ENCODE results near the gene RAD51B.

The RAD51B gene

DNA sequence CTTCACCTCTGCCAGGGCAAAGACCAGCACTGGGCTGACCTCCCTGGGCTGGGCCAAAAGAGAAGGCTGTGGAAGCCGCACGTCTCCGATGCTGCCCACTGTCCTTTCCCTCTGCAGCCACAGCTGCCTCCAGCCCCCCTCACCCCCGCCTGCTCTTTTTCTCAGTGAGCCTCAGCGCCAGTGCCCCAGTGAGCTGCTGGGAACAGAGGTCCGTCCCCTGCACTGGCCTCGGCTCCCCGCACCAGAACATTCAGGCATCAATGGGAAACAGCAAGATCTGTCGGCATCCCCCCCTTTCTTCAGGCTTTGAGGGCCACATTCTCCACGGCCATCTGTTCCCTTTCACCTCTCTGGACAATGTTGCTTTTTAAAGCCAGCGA is 575.2 kb downstream of the RAD51B start:
- H3K27me3 ChIP-seq (ENCODE audit: control insufficient read depth, insufficient read depth, low read length), result no peaks in the 10 kb centered on the region
- H3K9ac ChIP-seq (ENCODE audit: low read length), result no peak overlapping the region
- no peak overlapping the region for H3K4me3 ChIP-seq (ENCODE audit: low read length)
- peaks cover 36% of the 10 kb centered on the region for H3K4me1 ChIP-seq (ENCODE audit: control insufficient read depth, low read depth, low read length)
- no peaks in the 10 kb centered on the region for H3K36me3 ChIP-seq (ENCODE audit: control insufficient read depth, low read depth, low read length)
- H3K9me3 ChIP-seq (ENCODE audit: control insufficient read depth, low read depth, low read length), result no peaks in the 10 kb centered on the region
- no peak overlapping the region for H3K27ac ChIP-seq (ENCODE audit: low read length)

DNA sequence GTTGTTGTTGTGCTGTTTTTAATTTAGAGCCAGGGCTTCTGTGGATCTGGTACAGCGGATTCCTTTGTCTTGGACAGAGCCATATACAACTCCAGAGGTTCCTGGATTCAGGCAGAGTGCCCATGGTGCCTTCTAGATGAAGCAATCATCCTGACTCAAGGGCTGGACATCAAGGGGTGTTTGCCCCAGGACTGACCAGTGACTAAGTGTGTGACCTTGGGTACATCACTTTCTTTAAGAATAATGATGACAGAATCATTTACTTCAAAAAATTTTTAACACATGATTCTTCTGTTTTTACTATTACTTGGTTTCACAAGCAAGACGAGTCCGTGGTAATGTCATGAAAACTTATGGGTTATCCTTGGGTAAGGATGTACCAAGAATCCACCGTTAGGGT is 576.0 kb downstream of the RAD51B start:
- Histone ChIP-seq H3K27ac (ENCODE audit: low read length) (no peak overlapping the region), H3K36me3 (ENCODE audit: control insufficient read depth, low read depth, low read length) (no peaks in the 10 kb centered on the region), H3K9ac (ENCODE audit: low read length) (no peak overlapping the region), H3K4me1 (ENCODE audit: control insufficient read depth, low read depth, low read length) (peaks cover 36% of the 10 kb centered on the region), H3K27me3 (ENCODE audit: control insufficient read depth, insufficient read depth, low read length) (no peaks in the 10 kb centered on the region), H3K9me3 (ENCODE audit: control insufficient read depth, low read depth, low read length) (no peaks in the 10 kb centered on the region), H3K4me3 (ENCODE audit: low read length) (no peak overlapping the region)

DNA sequence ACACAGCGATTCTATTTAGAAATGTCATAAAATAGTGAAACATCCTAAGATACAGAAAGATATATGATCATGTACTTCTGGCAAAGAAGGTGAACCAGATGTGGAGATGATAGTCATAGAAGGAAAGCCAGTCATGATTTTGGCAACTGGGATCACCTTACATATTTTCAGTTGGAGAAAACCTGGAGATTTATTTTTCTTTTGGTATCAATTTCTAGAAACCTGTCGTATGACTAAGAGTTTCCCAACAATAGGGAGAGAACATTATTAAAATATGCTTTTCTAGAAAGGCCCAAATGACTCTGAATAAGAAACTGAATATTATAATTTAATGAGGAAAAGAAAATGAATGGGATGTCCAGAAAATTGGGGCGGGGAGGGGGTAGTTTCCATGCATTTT is 576.9 kb downstream of the RAD51B start:
- H3K27me3 ChIP-seq (ENCODE audit: control insufficient read depth, insufficient read depth, low read length), result no peaks in the 10 kb centered on the region
- no peaks in the 10 kb centered on the region for H3K9me3 ChIP-seq (ENCODE audit: control insufficient read depth, low read depth, low read length)
- H3K4me3 ChIP-seq (ENCODE audit: low read length), result no peak overlapping the region
- H3K27ac ChIP-seq (ENCODE audit: low read length), result no peak overlapping the region
- no peaks in the 10 kb centered on the region for H3K36me3 ChIP-seq (ENCODE audit: control insufficient read depth, low read depth, low read length)
- H3K4me1 ChIP-seq (ENCODE audit: control insufficient read depth, low read depth, low read length), result peaks cover 36% of the 10 kb centered on the region
- H3K9ac ChIP-seq (ENCODE audit: low read length), result no peak overlapping the region

DNA sequence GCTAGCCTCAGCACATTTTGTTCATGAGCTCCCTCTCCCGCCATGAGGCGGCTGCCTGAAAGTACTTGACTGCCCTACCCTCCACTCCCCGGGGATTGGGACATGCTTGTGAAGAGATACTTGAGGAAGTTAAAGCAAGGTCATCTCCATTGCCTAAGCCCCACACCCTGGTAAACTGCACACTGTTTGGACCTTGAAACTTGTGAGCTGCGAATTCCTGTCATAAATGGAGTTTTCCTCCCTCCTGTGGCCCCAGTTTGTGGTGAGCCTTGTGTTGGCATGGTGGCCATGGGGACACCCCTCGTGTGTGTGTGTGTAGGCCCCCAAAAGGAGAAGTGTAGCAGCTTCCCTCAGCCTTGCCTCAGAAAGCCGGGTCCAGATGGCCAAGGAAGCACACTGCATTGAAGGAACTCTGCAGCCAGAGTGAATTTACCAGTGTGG is 577.8 kb downstream of the RAD51B start:
- H3K4me3 ChIP-seq (ENCODE audit: low read length), result no peak overlapping the region
- H3K4me1 ChIP-seq (ENCODE audit: control insufficient read depth, low read depth, low read length), result peaks cover 34% of the 10 kb centered on the region
- H3K9me3 ChIP-seq (ENCODE audit: control insufficient read depth, low read depth, low read length), result no peaks in the 10 kb centered on the region
- H3K36me3 ChIP-seq (ENCODE audit: control insufficient read depth, low read depth, low read length), result no peaks in the 10 kb centered on the region
- no peak overlapping the region for H3K27ac ChIP-seq (ENCODE audit: low read length)
- no peaks in the 10 kb centered on the region for H3K27me3 ChIP-seq (ENCODE audit: control insufficient read depth, insufficient read depth, low read length)
- no peak overlapping the region for H3K9ac ChIP-seq (ENCODE audit: low read length)

DNA sequence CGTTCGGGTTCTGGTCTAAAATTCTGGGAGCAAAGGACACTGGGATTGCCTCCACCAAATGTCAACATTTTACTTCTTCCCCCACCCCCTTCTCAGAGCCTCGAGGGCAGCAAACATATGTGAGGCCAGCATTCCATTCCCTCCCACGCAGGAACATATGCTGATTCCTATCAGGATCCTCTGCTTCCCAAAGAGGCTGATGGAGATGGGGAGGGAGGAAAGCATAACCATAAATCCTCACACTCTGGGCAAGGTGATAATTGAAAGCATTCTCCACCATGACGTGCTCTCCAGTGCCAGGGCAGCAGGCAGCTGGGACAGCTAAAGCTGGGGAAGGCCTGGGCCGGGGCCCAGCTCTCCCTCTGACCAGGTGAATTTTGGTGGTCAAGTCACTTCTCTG is 578.2 kb downstream of the RAD51B start:
- H3K36me3 ChIP-seq (ENCODE audit: control insufficient read depth, low read depth, low read length), result no peaks in the 10 kb centered on the region
- H3K4me3 ChIP-seq (ENCODE audit: low read length), result no peak overlapping the region
- H3K9ac ChIP-seq (ENCODE audit: low read length), result no peak overlapping the region
- H3K4me1 ChIP-seq (ENCODE audit: control insufficient read depth, low read depth, low read length), result peaks cover 30% of the 10 kb centered on the region
- H3K27ac ChIP-seq (ENCODE audit: low read length), result no peak overlapping the region
- no peaks in the 10 kb centered on the region for H3K9me3 ChIP-seq (ENCODE audit: control insufficient read depth, low read depth, low read length)
- H3K27me3 ChIP-seq (ENCODE audit: control insufficient read depth, insufficient read depth, low read length), result no peaks in the 10 kb centered on the region

DNA sequence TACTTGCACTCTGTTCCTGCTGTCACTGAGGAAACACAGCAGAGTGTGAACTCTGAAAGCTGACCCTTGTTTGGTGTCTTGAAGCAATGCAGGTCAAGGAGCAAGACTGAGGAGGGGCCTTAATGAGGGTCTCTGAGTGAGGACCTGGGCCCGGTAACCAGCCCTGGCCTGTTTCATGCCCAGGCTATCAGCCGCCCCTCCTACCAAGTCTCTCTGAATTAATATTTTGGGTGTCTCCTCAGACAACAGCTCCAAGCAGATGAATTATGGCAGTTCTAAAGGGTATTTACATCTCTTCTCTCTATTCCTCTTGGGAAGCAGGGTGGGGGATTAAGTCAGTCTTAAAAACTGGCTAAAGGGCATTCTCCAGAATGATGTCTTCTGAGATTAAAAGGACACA is 578.8 kb downstream of the RAD51B start:
- Histone ChIP-seq H3K4me1 (ENCODE audit: control insufficient read depth, low read depth, low read length) (peaks cover 26% of the 10 kb centered on the region), H3K27me3 (ENCODE audit: control insufficient read depth, insufficient read depth, low read length) (no peaks in the 10 kb centered on the region), H3K36me3 (ENCODE audit: control insufficient read depth, low read depth, low read length) (no peaks in the 10 kb centered on the region), H3K27ac (ENCODE audit: low read length) (no peak overlapping the region), H3K9me3 (ENCODE audit: control insufficient read depth, low read depth, low read length) (no peaks in the 10 kb centered on the region), H3K4me3 (ENCODE audit: low read length) (no peak overlapping the region), H3K9ac (ENCODE audit: low read length) (no peak overlapping the region)

DNA sequence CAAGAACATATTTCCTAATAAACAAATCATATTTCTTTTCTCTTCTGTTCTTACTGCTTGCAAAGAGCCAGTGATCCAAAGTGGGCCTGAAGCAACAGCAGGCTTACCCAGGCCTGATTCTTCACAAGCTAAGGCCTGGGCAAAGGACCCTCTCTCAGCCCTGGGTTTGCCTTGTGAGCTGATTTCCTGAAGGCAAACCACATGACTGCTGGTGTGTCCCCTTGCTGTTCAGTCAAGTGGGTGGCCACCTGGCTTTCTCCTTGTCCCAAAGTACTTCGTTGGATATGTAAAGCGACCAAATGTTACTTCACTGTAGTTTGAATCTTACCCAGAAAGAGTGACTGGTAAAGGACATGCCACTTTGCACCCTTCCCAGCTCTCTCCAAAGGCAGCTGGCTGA is 580.4 kb downstream of the RAD51B start:
- no peak overlapping the region for H3K27ac ChIP-seq (ENCODE audit: low read length)

DNA sequence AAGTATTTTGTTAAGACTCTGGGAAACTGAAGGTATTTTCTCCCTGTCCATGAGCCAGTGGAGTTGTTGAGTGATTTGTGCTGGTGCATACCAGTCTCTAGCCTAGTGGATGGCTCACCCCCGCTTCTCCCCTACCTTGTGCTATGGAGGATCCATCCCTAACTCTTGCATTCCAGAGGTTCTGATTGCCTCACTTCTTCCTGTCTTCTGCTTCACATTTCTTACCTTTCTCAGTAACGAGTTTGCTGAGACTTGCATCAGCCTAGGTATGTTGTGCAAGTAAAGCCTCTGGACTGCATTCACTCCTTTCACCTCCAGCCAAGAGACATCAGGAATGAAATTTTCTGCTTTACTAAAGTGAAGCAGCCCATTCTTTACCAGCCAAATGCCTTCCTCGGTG is 581.7 kb downstream of the RAD51B start:
- Histone ChIP-seq H3K27me3 (ENCODE audit: control insufficient read depth, insufficient read depth, low read length) (no peaks in the 10 kb centered on the region), H3K9me3 (ENCODE audit: control insufficient read depth, low read depth, low read length) (no peaks in the 10 kb centered on the region), H3K27ac (ENCODE audit: low read length) (no peak overlapping the region), H3K9ac (ENCODE audit: low read length) (no peak overlapping the region), H3K4me3 (ENCODE audit: low read length) (no peak overlapping the region), H3K4me1 (ENCODE audit: control insufficient read depth, low read depth, low read length) (peaks cover 7% of the 10 kb centered on the region), H3K36me3 (ENCODE audit: control insufficient read depth, low read depth, low read length) (no peaks in the 10 kb centered on the region)

More for the DNA sequence above, 580.4 kb downstream of the RAD51B start:
- Histone ChIP-seq H3K4me3 (ENCODE audit: low read length) (no peak overlapping the region), H3K27me3 (ENCODE audit: control insufficient read depth, insufficient read depth, low read length) (no peaks in the 10 kb centered on the region), H3K9ac (ENCODE audit: low read length) (no peak overlapping the region), H3K4me1 (ENCODE audit: control insufficient read depth, low read depth, low read length) (peaks cover 18% of the 10 kb centered on the region), H3K9me3 (ENCODE audit: control insufficient read depth, low read depth, low read length) (no peaks in the 10 kb centered on the region), H3K36me3 (ENCODE audit: control insufficient read depth, low read depth, low read length) (no peaks in the 10 kb centered on the region)

DNA sequence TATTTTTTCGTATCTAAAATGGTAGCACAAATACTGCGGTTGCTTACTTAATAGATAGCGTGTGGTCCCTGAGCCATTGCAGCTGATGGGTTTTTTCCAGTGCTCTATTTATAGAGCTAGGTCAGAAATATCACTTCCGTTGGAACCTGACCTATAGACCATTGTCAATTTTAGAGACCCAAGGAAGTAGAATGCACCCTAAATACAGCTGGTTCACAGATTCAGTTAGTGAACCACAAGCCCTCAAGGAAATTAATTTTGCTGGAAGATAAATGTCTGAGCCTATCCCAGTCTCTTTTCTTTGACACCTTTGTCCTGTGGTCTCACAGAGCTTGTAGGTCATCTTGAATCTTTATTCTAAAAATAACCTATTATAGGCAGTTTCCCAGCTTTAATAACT is 582.3 kb downstream of the RAD51B start:
- Histone ChIP-seq H3K9me3 (ENCODE audit: control insufficient read depth, low read depth, low read length) (no peaks in the 10 kb centered on the region), H3K36me3 (ENCODE audit: control insufficient read depth, low read depth, low read length) (no peaks in the 10 kb centered on the region), H3K27me3 (ENCODE audit: control insufficient read depth, insufficient read depth, low read length) (no peaks in the 10 kb centered on the region), H3K27ac (ENCODE audit: low read length) (no peak overlapping the region), H3K4me1 (ENCODE audit: control insufficient read depth, low read depth, low read length) (peaks cover 7% of the 10 kb centered on the region), H3K9ac (ENCODE audit: low read length) (no peak overlapping the region), H3K4me3 (ENCODE audit: low read length) (no peak overlapping the region)

DNA sequence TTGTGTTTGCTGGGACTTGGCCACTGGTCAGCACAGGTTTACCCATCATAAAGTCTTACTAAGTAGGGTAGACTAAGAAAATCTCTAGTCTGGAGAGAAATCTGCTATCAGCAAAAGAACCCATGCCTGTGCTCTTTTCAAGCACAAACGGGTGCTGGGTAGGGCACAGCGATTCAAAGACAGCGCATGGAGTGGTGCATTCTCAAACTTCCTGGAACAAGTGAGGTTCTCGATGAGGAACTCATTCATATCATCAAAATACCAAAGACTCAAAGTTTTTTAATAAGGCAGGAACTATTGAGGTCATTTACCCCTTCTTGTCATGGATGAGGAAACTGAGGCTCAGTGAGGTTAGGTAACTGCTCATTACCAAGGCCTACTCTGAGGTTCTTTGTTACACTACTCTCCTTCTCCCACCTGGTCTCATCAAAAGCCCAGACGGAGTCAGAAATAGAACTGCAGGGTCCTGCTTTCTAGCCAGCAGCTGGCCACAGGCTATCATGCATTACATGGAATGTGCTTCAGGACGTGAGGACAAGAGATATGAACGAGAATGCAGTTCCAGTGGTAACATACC is 583.0 kb downstream of the RAD51B start:
- H3K36me3 ChIP-seq (ENCODE audit: control insufficient read depth, low read depth, low read length), result no peaks in the 10 kb centered on the region
- peaks cover 4% of the 10 kb centered on the region for H3K4me1 ChIP-seq (ENCODE audit: control insufficient read depth, low read depth, low read length)
- H3K27me3 ChIP-seq (ENCODE audit: control insufficient read depth, insufficient read depth, low read length), result no peaks in the 10 kb centered on the region
- no peak overlapping the region for H3K4me3 ChIP-seq (ENCODE audit: low read length)
- H3K9me3 ChIP-seq (ENCODE audit: control insufficient read depth, low read depth, low read length), result no peaks in the 10 kb centered on the region
- no peak overlapping the region for H3K27ac ChIP-seq (ENCODE audit: low read length)
- H3K9ac ChIP-seq (ENCODE audit: low read length), result no peak overlapping the region

DNA sequence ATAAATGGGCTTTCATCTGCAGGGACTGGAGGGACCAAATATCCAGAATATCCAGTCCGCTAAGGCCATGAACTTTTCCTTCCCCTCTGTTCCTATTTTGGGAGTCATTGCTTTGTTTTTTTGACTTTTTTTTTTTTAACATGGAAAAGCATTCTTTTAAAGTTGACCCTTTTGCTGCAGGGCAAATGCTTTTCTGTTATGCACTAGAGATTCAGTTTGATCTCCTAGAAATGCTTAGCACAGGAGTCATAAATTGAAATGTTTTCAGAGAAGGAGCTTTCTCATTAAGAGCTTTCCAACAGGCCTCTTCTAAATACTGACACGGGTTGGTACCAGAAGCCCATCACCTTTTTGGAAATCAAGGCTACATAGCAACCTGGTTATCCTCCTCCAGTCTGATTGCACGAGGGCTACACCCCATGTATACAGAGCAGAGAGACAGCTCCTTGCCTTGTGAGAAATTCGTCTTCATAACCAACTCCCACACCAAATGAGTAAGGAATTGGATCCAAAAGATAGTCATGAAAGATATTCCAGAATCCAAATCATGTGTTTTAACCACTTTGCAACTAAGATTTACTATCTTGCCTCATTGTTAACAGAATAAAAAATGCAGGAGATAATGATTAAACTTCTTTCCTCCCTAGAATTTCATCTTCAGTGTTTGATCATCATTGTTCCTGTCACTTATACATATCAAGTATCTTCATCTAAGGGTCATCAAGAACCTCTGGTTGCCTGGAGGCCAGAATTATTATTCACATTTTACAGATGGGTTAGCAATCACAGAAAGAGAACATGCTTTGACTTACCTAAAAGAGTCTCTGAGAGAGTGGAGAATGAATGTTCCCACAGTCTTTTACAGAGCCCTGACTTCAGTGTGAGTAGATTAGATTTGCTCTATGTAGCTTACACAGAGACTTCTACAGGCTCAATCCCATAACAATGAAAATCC is 583.9 kb downstream of the RAD51B start:
- H3K9ac ChIP-seq (ENCODE audit: low read length), result no peak overlapping the region
- no peaks in the 10 kb centered on the region for H3K27me3 ChIP-seq (ENCODE audit: control insufficient read depth, insufficient read depth, low read length)
- H3K4me1 ChIP-seq (ENCODE audit: control insufficient read depth, low read depth, low read length), result peaks cover 6% of the 10 kb centered on the region
- H3K36me3 ChIP-seq (ENCODE audit: control insufficient read depth, low read depth, low read length), result no peaks in the 10 kb centered on the region
- no peak overlapping the region for H3K27ac ChIP-seq (ENCODE audit: low read length)
- no peak overlapping the region for H3K4me3 ChIP-seq (ENCODE audit: low read length)
- no peaks in the 10 kb centered on the region for H3K9me3 ChIP-seq (ENCODE audit: control insufficient read depth, low read depth, low read length)

DNA sequence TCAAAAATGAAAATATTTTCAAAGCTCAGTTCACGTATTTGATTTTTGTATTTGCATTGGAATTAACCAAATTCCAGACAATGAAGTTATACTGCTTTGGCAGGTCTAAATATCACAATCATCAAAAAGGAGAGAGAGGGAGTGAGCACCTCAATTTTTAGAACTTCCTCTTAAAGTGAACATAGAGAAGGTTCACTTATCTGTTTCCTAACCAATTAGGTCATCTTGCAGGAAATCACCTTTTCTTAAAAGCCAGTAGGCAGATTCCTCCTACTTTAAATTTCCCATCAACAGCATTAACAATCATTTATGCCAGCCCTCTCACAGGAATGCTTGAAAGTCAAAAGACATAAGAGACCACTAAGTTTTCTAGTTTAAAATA is 584.6 kb downstream of the RAD51B start:
- Histone ChIP-seq H3K9ac (ENCODE audit: low read length) (no peak overlapping the region), H3K4me1 (ENCODE audit: control insufficient read depth, low read depth, low read length) (peaks cover 6% of the 10 kb centered on the region)

More for the DNA sequence above, 584.6 kb downstream of the RAD51B start:
- no peak overlapping the region for H3K4me3 ChIP-seq (ENCODE audit: low read length)
- H3K27me3 ChIP-seq (ENCODE audit: control insufficient read depth, insufficient read depth, low read length), result no peaks in the 10 kb centered on the region
- H3K9me3 ChIP-seq (ENCODE audit: control insufficient read depth, low read depth, low read length), result no peaks in the 10 kb centered on the region
- H3K27ac ChIP-seq (ENCODE audit: low read length), result no peak overlapping the region
- H3K36me3 ChIP-seq (ENCODE audit: control insufficient read depth, low read depth, low read length), result no peaks in the 10 kb centered on the region

Data from iPS-18a (cell line).